ENCODE data around the gene CFAP97D1. TPM values are rescaled to one million over a fixed set of nuclear protein-coding genes. Genes with fewer than 3 reads are reported as not detected.

CFAP97D1 gene
- total RNA-seq = not detected
- long read RNA-seq, donor 1 = 0 reads
- long read RNA-seq, donor 2 = 0 reads

DNA sequence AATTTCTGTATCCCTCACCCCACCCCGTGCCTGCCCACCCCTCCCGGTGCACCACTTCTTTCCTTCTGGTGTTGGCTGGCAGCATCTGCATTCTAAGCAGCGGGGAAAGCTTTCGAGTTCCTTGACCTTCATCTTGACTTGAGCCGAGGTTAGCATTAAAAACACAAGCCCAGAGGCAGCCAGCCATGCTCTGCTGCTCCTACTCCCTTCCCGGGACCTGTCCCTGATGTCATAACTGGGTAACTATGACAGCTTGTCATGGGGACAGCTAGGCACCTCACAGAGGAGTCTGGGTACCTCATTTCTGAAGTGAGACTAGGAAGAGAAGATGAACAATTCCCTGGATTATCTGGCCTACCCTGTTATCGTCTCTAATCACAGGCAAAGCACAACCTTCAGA is at the start of gene CFAP97D1:
TSS of gene CFAP97D1 (plus strand) at position 301 of the 400 bp plus-strand sequence. CDS start at position 329, 28 bp downstream.
- DNase-seq = peak in 1 of 3 donors; percentile 14
- intact Hi-C loops (cut with DNase I, micrococcal nuclease) = no loop called here

DNA sequence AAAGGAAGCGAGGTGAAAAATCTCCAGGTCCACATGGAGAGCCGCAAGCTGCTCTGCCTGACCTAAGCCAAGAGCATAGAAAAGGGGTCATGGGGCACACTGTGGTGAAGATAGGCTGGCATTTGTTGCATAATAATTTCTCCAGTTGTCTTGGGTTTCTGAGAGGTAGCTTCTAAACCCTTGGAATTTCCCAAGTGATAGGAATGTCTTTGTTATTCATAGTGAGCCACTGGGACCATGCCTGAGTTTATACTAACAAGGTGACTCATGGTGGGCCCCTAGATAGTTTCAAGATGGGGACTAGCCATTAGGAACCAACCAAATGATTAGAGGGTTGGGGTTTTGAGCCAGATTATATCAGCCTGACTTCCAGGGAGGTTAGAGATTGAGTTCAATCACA is 47.3 kb upstream of the CFAP97D1 start:
- Histone ChIP-seq H3K36me3 (ENCODE audit: low read depth) (no peaks in the 10 kb centered on the region), H3K4me3 (no peak overlapping the region), H3K9me3 (no peaks in the 10 kb centered on the region), H3K4me1 (ENCODE audit: low read depth) (no peaks in the 10 kb centered on the region)
- TF ChIP-seq, protein P1, sequence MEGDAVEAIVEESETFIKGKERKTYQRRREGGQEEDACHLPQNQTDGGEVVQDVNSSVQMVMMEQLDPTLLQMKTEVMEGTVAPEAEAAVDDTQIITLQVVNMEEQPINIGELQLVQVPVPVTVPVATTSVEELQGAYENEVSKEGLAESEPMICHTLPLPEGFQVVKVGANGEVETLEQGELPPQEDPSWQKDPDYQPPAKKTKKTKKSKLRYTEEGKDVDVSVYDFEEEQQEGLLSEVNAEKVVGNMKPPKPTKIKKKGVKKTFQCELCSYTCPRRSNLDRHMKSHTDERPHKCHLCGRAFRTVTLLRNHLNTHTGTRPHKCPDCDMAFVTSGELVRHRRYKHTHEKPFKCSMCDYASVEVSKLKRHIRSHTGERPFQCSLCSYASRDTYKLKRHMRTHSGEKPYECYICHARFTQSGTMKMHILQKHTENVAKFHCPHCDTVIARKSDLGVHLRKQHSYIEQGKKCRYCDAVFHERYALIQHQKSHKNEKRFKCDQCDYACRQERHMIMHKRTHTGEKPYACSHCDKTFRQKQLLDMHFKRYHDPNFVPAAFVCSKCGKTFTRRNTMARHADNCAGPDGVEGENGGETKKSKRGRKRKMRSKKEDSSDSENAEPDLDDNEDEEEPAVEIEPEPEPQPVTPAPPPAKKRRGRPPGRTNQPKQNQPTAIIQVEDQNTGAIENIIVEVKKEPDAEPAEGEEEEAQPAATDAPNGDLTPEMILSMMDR (IDR thresholded peaks at IDR 0.05) = no peak
- intact Hi-C loops (cut with DNase I, micrococcal nuclease) = no loop called here
- DNase-seq = no peak
- ATAC-seq = no peak

More for the DNA sequence above, at the start of gene CFAP97D1:
- Histone ChIP-seq H3K9me3 (no peaks in the 10 kb centered on the region), H3K4me1 (ENCODE audit: low read depth) (no peaks in the 10 kb centered on the region), H3K4me3 (no peak within 1 kb of the TSS), H3K36me3 (ENCODE audit: low read depth) (no peaks in the 10 kb centered on the region)
- no peak for ATAC-seq
- TF ChIP-seq, protein P1 (IDR thresholded peaks at IDR 0.05) = no peak

DNA sequence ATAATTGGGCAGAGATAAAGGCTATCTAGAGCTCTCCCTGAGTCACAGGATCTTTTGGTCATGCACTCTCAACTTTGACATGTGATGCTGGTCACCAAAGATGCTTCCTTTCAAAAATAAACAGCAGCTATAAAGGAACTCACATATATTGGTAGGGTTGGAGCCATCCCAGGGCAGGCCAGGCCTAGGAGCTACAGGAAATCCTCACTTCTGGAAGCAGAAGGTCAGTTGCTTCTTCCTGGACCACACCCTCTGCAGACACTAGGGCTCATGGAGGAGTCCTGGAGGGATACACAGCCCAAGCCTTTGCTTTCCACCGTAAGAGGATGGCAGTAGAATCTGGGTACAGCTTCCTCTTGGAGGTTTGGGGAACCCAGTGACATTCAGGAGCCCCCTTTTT is 46.3 kb upstream of the CFAP97D1 start:
- TF ChIP-seq, protein P1 (IDR thresholded peaks at IDR 0.05) = no peak
- intact Hi-C loops (cut with DNase I, micrococcal nuclease) = no loop called here
- no peaks in the 10 kb centered on the region for H3K4me1 ChIP-seq (ENCODE audit: low read depth)
- H3K9me3 ChIP-seq = no peaks in the 10 kb centered on the region
- H3K36me3 ChIP-seq (ENCODE audit: low read depth) = no peaks in the 10 kb centered on the region
- DNase-seq (no peak), ATAC-seq (no peak)
- no peak overlapping the region for H3K4me3 ChIP-seq

DNA sequence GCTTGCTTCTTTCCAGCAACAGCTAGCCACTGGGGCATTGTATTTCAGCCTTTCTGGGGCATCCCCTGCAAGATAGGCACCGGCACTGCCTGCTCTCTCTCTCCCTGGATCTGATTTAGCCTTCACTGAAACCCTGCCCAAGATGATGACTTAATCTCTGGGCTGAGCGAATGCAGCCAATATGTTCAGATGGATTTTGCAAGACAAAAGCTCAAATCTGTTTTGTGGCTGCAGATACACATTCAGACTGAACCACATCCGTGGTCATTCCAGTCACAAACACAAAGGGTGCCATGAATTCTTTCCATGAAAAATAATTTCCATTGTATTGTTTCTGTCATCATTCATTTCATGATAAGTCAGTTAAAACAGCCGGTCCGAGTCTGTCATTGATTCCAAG is 45.9 kb upstream of the CFAP97D1 start:
- ATAC-seq (no peak), DNase-seq (no peak)
- Histone ChIP-seq H3K4me1 (ENCODE audit: low read depth) (no peaks in the 10 kb centered on the region), H3K9me3 (no peaks in the 10 kb centered on the region), H3K36me3 (ENCODE audit: low read depth) (no peaks in the 10 kb centered on the region), H3K4me3 (no peak overlapping the region)
- TF ChIP-seq, protein P1 (IDR thresholded peaks at IDR 0.05) = no peak
- intact Hi-C loops (cut with DNase I, micrococcal nuclease) = no loop called here

DNA sequence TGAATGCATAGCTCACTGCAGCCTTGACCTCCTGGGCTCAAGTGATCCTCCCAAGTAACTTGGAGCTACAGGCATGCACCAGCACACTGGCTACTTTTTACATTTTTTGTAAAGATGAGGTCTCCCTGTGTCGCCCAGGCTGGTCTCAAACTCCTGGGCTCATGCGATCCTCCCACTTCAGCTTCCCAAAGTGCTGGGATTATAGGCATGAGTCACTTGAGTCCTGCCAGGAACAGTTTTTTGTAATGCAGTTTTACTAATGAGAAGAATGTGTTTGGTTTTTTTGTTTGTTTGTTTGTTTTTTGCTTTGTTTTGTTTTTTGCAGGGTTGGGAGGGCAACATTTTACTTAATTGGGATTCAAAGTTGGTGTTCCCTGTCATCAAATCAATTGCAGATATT is 43.8 kb upstream of the CFAP97D1 start:
- no peaks in the 10 kb centered on the region for H3K36me3 ChIP-seq (ENCODE audit: low read depth)
- no peak for ATAC-seq
- H3K4me3 ChIP-seq = no peak overlapping the region
- TF ChIP-seq, protein P1 (IDR thresholded peaks at IDR 0.05) = no peak
- H3K4me1 ChIP-seq (ENCODE audit: low read depth) = no peaks in the 10 kb centered on the region
- DNase-seq = no peak
- intact Hi-C loops (cut with DNase I, micrococcal nuclease) = no loop called here
- no peaks in the 10 kb centered on the region for H3K9me3 ChIP-seq

DNA sequence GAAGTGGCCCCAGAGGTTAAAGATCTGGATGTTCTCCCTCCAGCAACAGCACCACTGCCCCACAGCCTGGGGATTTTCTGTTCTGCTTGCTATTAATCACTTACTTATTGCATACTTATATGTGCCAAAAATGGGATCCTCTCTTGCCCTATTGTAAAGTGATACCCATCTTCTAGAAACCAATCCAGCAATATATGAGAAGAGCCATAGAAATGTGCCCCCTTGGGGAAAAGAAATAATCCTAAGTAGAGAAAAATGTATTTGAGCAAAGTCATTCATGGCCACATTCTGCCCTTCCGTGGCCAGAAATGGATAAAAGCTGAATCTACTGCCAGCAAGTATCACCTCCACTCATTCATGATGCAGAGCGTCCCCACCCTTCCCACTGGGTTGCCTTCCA is 42.5 kb upstream of the CFAP97D1 start:
- intact Hi-C loops (cut with DNase I, micrococcal nuclease) = no loop called here
- H3K4me1 ChIP-seq (ENCODE audit: low read depth) = no peaks in the 10 kb centered on the region
- ATAC-seq (no peak), DNase-seq (no peak)
- H3K4me3 ChIP-seq = no peak overlapping the region
- H3K36me3 ChIP-seq (ENCODE audit: low read depth) = no peaks in the 10 kb centered on the region
- TF ChIP-seq, protein P1 (IDR thresholded peaks at IDR 0.05) = no peak
- no peaks in the 10 kb centered on the region for H3K9me3 ChIP-seq

All from mucosa of descending colon (tissue), 3 donors.